Measurements from ENCODE around the gene ITGBL1. TPM values are rescaled to one million over a fixed set of nuclear protein-coding genes. Genes with fewer than 3 reads are reported as not detected.

Gene ITGBL1
- total RNA-seq, 3 donors from 2014 or later, result 0.06 to 2.3 (median 1.1) TPM

DNA sequence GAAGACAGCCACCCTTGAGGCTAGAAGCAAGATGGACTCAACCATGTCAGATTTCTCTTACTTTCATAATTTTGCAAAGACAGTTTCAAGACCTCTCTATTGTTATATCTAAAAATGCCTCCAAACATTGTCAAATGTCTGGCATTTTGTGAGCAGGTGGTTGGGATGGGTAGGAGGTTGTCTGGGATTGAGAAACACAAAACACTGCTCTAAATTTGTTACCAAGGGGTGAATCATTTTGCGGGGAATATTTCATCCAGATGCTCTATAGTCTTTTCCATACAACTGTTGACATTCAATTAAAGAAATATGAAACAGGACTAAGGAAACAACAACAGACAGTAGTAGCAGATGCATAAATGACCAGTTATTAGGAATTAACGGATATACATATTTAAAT, 208.2 kb downstream of the ITGBL1 start:
- TF ChIP-seq, protein P1, sequence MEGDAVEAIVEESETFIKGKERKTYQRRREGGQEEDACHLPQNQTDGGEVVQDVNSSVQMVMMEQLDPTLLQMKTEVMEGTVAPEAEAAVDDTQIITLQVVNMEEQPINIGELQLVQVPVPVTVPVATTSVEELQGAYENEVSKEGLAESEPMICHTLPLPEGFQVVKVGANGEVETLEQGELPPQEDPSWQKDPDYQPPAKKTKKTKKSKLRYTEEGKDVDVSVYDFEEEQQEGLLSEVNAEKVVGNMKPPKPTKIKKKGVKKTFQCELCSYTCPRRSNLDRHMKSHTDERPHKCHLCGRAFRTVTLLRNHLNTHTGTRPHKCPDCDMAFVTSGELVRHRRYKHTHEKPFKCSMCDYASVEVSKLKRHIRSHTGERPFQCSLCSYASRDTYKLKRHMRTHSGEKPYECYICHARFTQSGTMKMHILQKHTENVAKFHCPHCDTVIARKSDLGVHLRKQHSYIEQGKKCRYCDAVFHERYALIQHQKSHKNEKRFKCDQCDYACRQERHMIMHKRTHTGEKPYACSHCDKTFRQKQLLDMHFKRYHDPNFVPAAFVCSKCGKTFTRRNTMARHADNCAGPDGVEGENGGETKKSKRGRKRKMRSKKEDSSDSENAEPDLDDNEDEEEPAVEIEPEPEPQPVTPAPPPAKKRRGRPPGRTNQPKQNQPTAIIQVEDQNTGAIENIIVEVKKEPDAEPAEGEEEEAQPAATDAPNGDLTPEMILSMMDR (IDR thresholded peaks at IDR 0.05), result no peak
- DNase-seq, result no peak
- no peak overlapping the region for H3K4me3 ChIP-seq
- H3K9me3 ChIP-seq, result no peaks in the 10 kb centered on the region
- intact Hi-C loops (cut with DNase I, micrococcal nuclease), result no loop called here
- no peaks in the 10 kb centered on the region for H3K4me1 ChIP-seq (ENCODE audit: low read depth)
- no peak for ATAC-seq
- no peaks in the 10 kb centered on the region for H3K36me3 ChIP-seq (ENCODE audit: low read depth)

DNA sequence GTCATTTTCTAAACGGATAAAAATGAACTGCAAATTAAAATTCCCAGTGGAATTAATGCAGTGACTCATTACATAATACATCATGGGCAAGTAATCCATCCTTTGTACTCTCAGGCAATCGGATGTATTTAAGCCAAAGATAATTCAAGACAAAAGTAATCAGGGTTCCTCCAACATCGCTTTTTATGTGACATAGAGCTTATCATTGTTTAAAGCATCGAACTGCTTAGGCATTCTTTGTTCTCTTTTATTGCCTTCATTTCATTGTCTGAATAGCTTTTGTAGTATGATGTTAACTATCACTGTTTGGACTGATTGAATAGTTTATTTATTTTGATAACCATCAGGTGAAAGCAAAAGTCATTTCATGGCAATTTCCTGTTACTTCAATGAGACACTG, 209.4 kb downstream of the ITGBL1 start:
- H3K36me3 ChIP-seq (ENCODE audit: low read depth), result no peaks in the 10 kb centered on the region
- TF ChIP-seq, protein P1 (IDR thresholded peaks at IDR 0.05), result no peak
- no peaks in the 10 kb centered on the region for H3K9me3 ChIP-seq
- no peaks in the 10 kb centered on the region for H3K4me1 ChIP-seq (ENCODE audit: low read depth)
- no peak overlapping the region for H3K4me3 ChIP-seq
- intact Hi-C loops (cut with DNase I, micrococcal nuclease), result no loop called here
- DNase-seq (no peak), ATAC-seq (no peak)

DNA sequence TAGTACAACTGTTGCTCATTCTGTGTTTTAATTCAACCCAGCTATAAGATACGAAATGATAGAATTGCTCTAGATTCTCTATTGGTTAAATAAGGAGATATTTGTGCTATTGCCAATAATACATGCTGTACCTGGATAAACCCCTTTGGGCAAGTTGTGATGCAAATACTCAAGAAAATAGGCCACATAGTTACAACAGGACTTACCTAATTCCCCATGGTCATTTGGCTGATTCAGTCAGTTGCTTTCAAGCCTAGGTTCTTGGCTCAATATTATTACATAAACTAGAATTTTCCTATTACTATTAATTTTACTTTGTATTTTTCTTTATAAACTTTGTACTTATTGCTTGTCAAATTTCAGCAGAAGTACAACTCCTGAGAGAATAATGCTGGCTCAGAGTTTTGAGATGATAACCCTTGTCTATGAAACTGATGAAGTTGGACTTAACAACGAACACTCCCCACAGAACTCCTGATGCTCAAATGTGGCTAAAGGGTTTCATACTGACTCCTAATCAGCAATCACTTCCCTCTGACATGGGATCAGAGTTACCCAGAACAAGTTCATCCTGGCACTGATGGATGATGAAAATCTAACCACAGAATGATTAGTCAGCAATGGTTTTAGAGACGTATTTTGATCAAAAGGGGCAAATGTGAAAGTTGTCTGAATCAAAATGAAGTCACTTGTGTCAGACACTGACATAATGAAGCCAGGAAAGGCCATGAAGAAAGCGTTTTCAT, 221.1 kb downstream of the ITGBL1 start:
- intact Hi-C loops (cut with DNase I, micrococcal nuclease), result no loop called here
- H3K4me1 ChIP-seq (ENCODE audit: low read depth), result no peaks in the 10 kb centered on the region
- H3K36me3 ChIP-seq (ENCODE audit: low read depth), result no peaks in the 10 kb centered on the region
- no peak for DNase-seq
- H3K4me3 ChIP-seq, result no peak overlapping the region
- TF ChIP-seq, protein P1 (IDR thresholded peaks at IDR 0.05), result no peak
- no peak for ATAC-seq
- no peaks in the 10 kb centered on the region for H3K9me3 ChIP-seq

DNA sequence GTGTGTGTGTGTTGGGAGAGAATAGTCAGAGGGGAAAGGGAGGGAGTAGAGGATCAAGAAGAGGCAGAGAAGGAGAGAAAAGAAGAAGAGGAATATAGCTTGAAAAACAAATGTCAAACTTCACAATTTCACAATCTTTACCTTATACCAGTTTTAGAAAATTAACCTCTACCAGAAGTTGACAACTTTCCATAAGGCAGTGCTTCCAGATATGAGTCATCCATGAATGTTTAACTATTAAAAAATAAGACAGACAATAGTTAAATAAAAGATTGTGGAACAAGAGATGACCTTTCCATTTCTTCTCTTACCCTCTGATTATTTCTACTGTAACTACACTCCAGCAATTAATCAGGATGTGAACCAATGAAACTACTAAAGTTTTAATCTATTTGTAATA, 229.4 kb downstream of the ITGBL1 start:
- Histone ChIP-seq H3K4me3 (no peak overlapping the region), H3K9me3 (no peaks in the 10 kb centered on the region), H3K4me1 (ENCODE audit: low read depth) (no peaks in the 10 kb centered on the region), H3K36me3 (ENCODE audit: low read depth) (no peaks in the 10 kb centered on the region)
- TF ChIP-seq, protein P1 (IDR thresholded peaks at IDR 0.05), result no peak
- ATAC-seq (no peak), DNase-seq (no peak)
- intact Hi-C loops (cut with DNase I, micrococcal nuclease), result no loop called here

DNA sequence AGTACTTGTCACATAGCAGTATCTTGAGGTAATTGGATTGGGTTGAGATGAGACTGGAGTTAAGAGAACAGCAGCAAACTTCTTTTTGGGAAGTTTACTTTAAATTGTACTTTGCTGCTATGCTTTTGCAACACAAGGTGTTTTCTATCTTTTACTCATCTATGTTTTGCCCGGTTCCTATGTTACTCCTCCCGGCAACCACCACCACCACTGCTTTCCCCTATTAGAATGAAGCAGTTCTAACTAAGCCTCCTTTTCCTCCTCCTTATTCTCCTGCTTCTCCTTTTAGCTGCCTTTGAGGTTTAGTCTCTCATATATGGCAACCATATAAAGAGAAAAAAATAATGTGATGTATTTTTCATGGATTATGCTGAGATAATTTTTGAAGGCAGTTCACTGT, 233.5 kb downstream of the ITGBL1 start:
- intact Hi-C loops (cut with DNase I, micrococcal nuclease), result no loop called here
- no peaks in the 10 kb centered on the region for H3K36me3 ChIP-seq (ENCODE audit: low read depth)
- TF ChIP-seq, protein P1 (IDR thresholded peaks at IDR 0.05), result no peak

More for the DNA sequence above, 233.5 kb downstream of the ITGBL1 start:
- no peaks in the 10 kb centered on the region for H3K4me1 ChIP-seq (ENCODE audit: low read depth)
- H3K4me3 ChIP-seq, result no peak overlapping the region
- ATAC-seq, result no peak
- no peak for DNase-seq
- H3K9me3 ChIP-seq, result no peaks in the 10 kb centered on the region
